PC-3 (cell line): ENCODE data around the gene ZMPSTE24. TPM values are rescaled to one million over a fixed set of nuclear protein-coding genes. Genes with fewer than 3 reads are reported as not detected.

Experiments
- ATAC-seq: fragments of 200-7000 bp; cut with Tn5 transposase; 2 replicates; pipeline ENCODE4 v1.9.1; 2020; ENCODE audit warnings: mild to moderate bottlenecking, moderate library complexity
- BruUV-seq: library from RNA; stranded (reverse); fragments of 400-500 nt; replicated peaks from 2 replicates; lab custom pipeline; 2021; lab: Mats Ljungman, UMichigan
- CTCF ChIA-PET: fragments of 300-600 bp; sonication (Branson Sonifier 250); formaldehyde crosslinking; loops from one replicate; lab custom pipeline; 2022; ENCODE audit warnings: antibody characterized with exemption; lab: Charles Lee
- POLR2A ChIA-PET: fragments of 300-600 bp; sonication (Branson Sonifier 250); formaldehyde crosslinking; loops from one replicate; lab custom pipeline; 2022; ENCODE audit warnings: antibody characterized with exemption; ENCODE audit not compliant: unreplicated experiment; lab: Charles Lee
- DNase-seq: peaks from one replicate; pipeline ENCODE4 v3.0.0-alpha.2; 2015
- H2AFZ ChIP-seq: fragments of 300-600 bp; sonication (generic); 2 replicates; pipeline ENCODE4 v1.6.0; 2016; ENCODE audit warnings: antibody characterized with exemption, low read length
- H3F3A ChIP-seq: fragments of 300-600 bp; sonication (generic); one replicate; pipeline ENCODE4 v1.6.0; 2017; ENCODE audit warnings: antibody characterized with exemption, low read length, control low read depth, mild to moderate bottlenecking; ENCODE audit not compliant: unreplicated experiment
- H3K27ac ChIP-seq: fragments of 300-600 bp; sonication (generic); 2 replicates; pipeline ENCODE4 v1.5.1; 2016; ENCODE audit warnings: mild to moderate bottlenecking, low read length
- H3K27me3 ChIP-seq: fragments of 300-600 bp; sonication (generic); 2 replicates; pipeline ENCODE4 v1.6.1; 2016; ENCODE audit warnings: low read length, mixed read lengths
- H3K36me3 ChIP-seq: fragments of 300-600 bp; sonication (generic); 2 replicates; pipeline ENCODE4 v1.6.1; 2016; ENCODE audit warnings: low read depth, mixed run types, low read length, mixed read lengths
- H3K4me1 ChIP-seq: fragments of 300-600 bp; sonication (generic); 2 replicates; pipeline ENCODE4 v1.5.1; 2016; ENCODE audit warnings: low read length; ENCODE audit not compliant: insufficient read depth
- H3K4me2 ChIP-seq: fragments of 300-600 bp; sonication (generic); 2 replicates; pipeline ENCODE4 v1.6.0; 2016; ENCODE audit warnings: low read length
- H3K4me3 ChIP-seq: fragments of 300-600 bp; sonication (generic); 2 replicates; pipeline ENCODE4 v1.5.1; 2016; ENCODE audit warnings: mild to moderate bottlenecking, low read length, mixed read lengths
- H3K79me2 ChIP-seq: fragments of 300-600 bp; sonication (generic); 2 replicates; pipeline ENCODE4 v1.6.1; 2017; ENCODE audit warnings: low read length, mixed read lengths
- H3K9ac ChIP-seq: fragments of 300-600 bp; sonication (generic); 2 replicates; pipeline ENCODE4 v1.6.0; 2016; ENCODE audit warnings: mild to moderate bottlenecking, low read length
- H3K9me2 ChIP-seq: fragments of 300-600 bp; sonication (generic); replicated peaks from 2 replicates; pipeline ENCODE4 v1.6.1; 2016; ENCODE audit warnings: mixed run types, low read length, mixed read lengths
- H3K9me3 ChIP-seq: fragments of 300-600 bp; sonication (generic); 2 replicates; pipeline ENCODE4 v1.6.1; 2016; ENCODE audit warnings: low read length, mixed read lengths
- H4K20me1 ChIP-seq: fragments of 300-600 bp; sonication (generic); 2 replicates; pipeline ENCODE4 v1.6.1; 2016; ENCODE audit warnings: low read length, mixed read lengths
- CTCF ChIP-seq: fragments of 300-600 bp; sonication (generic); conservative IDR thresholded peaks from 2 replicates; pipeline ENCODE4 v1.5.1; 2017; ENCODE audit warnings: antibody characterized with exemption, low read depth, mild to moderate bottlenecking, low read length
- EZH2 ChIP-seq: fragments of 300-600 bp; sonication (generic); IDR thresholded peaks from one replicate; pipeline ENCODE4 v1.6.1; 2017; ENCODE audit warnings: antibody characterized with exemption, mild to moderate bottlenecking, low read length; ENCODE audit not compliant: unreplicated experiment
- EZH2phosphoT487 ChIP-seq: fragments of 300-600 bp; sonication (generic); IDR thresholded peaks from 2 replicates; pipeline ENCODE4 v1.6.1; 2018; ENCODE audit warnings: mild to moderate bottlenecking, antibody characterized with exemption, low read length, borderline replicate concordance
- intact Hi-C: fragments of 100-400 bp; cut with micrococcal nuclease; formaldehyde crosslinking; loops from 2 replicates; pipeline ENCODE4 v1.9.0; 2023
- total RNA-seq: library from RNA; depleted of rRNA; stranded (reverse); fragments of >200 nt; gene quantifications from 2 replicates; pipeline ENCODE4 v1.2.3, GENCODE V29; 2014

The ZMPSTE24 gene
- total RNA-seq, 1 experiment from 2014 or later = 76.1 TPM

- H2AFZ ChIP-seq = no peak overlapping the region
- H3K27ac ChIP-seq = no peak overlapping the region
- peaks cover 11% of the 10 kb centered on the region for H3K4me1 ChIP-seq
- no peak overlapping the region for H3K9ac ChIP-seq
- H3K9me3 ChIP-seq = no peaks in the 10 kb centered on the region
- BruUV-seq = no TSS peak
- ATAC-seq (no peak), DNase-seq (no peak)
- H3K4me3 ChIP-seq = no peak overlapping the region
- no peaks in the 10 kb centered on the region for H4K20me1 ChIP-seq
- H3K27me3 ChIP-seq = no peaks in the 10 kb centered on the region
- H3K9me2 ChIP-seq = no peaks in the 10 kb centered on the region
- ChIA-PET CTCF (no interaction called here), POLR2A (no interaction called here)
- intact Hi-C loops = no loop called here
- TF ChIP-seq EZH2 = no peak
- TF ChIP-seq EZH2phosphoT487 = no peak
- TF ChIP-seq CTCF = no peak
- H3F3A ChIP-seq = no peaks in the 10 kb centered on the region
- H3K36me3 ChIP-seq = no peaks in the 10 kb centered on the region
- H3K4me2 ChIP-seq = no peak overlapping the region
- peaks cover 27% of the 10 kb centered on the region for H3K79me2 ChIP-seq
Observed at GRCh38 chr1:40252601-40253000, 5.4 kb upstream of the ZMPSTE24 start.

GRCh38 chr1:40255231-40255630 lies 2.8 kb upstream of the ZMPSTE24 start:
- no peak overlapping the region for H2AFZ ChIP-seq
- peaks cover under 1% of the 10 kb centered on the region; the same call in 1 of the 2 replicates for H3K36me3 ChIP-seq
- no peak overlapping the region for H3K27ac ChIP-seq
- H3K9me2 ChIP-seq = no peaks in the 10 kb centered on the region
- TF ChIP-seq EZH2phosphoT487 (no peak), CTCF (no peak), EZH2 (no peak)
- ChIA-PET POLR2A (no interaction called here), CTCF (no interaction called here)
- no peak overlapping the region for H3K4me3 ChIP-seq
- intact Hi-C loops = no loop called here
- no peaks in the 10 kb centered on the region for H3K27me3 ChIP-seq
- H3K4me1 ChIP-seq = peaks cover 11% of the 10 kb centered on the region
- DNase-seq (no peak), ATAC-seq (no peak)
- BruUV-seq = no TSS peak
- no peaks in the 10 kb centered on the region for H3F3A ChIP-seq
- H3K9me3 ChIP-seq = no peaks in the 10 kb centered on the region
- H4K20me1 ChIP-seq = no peaks in the 10 kb centered on the region
- peaks cover 47% of the 10 kb centered on the region for H3K79me2 ChIP-seq
- H3K4me2 ChIP-seq = no peak overlapping the region
- no peak overlapping the region for H3K9ac ChIP-seq

- BruUV-seq = no TSS peak
- Histone ChIP-seq H4K20me1 (no peaks in the 10 kb centered on the region), H3K79me2 (peaks cover 58% of the 10 kb centered on the region), H3K4me3 (peak overlapping the region; percentile 100), H3K27me3 (no peaks in the 10 kb centered on the region), H3K36me3 (peaks cover 13% of the 10 kb centered on the region; the same call in 1 of the 2 replicates), H2AFZ (no peak overlapping the region), H3K9ac (peak overlapping the region; percentile 97), H3K4me1 (peaks cover 11% of the 10 kb centered on the region), H3F3A (no peaks in the 10 kb centered on the region), H3K9me3 (no peaks in the 10 kb centered on the region), H3K9me2 (no peaks in the 10 kb centered on the region), H3K27ac (no peak overlapping the region), H3K4me2 (peak overlapping the region; percentile 83)
- CTCF ChIA-PET = no interaction called here
- DNase-seq = peak; percentile 57
- TF ChIP-seq EZH2phosphoT487 (no peak), CTCF (no peak), EZH2 (no peak)
- POLR2A ChIA-PET = interaction anchor here (0.7 kb wide), 1 partner anchor 37 kb away, joined by 3 read pairs; no protein-coding TSS in a partner anchor
- intact Hi-C loops = no loop called here
- no peak for ATAC-seq
Observed at GRCh38 chr1:40256401-40257084, 1.5 kb upstream of the ZMPSTE24 start.
